ENCODE measurements around the gene ATP8A2.

The ATP8A2 gene

GRCh38 chr13:25992076-25992475, 620.3 kb downstream of the ATP8A2 start:
- no peak overlapping the region for H3K27ac ChIP-seq (ENCODE audit: poor library complexity, severe bottlenecking)
- ATAC-seq (ENCODE audit: low read depth): no peak
- no peaks in the 10 kb centered on the region for H3K9me3 ChIP-seq (ENCODE audit: severe bottlenecking)
- TF ChIP-seq CTCF (IDR thresholded peaks at IDR 0.05; ENCODE audit: poor library complexity, severe bottlenecking): no peak
- H3K4me3 ChIP-seq (ENCODE audit: severe bottlenecking): no peak overlapping the region
- DNase-seq (ENCODE audit: low spot score): no peak
- no peaks in the 10 kb centered on the region for H3K27me3 ChIP-seq (ENCODE audit: insufficient read depth, poor library complexity, severe bottlenecking)
- H3K4me1 ChIP-seq (ENCODE audit: insufficient read depth, poor library complexity, severe bottlenecking): no peaks in the 10 kb centered on the region
- no peaks in the 10 kb centered on the region for H3K36me3 ChIP-seq (ENCODE audit: low read depth)

- DNase-seq (ENCODE audit: low spot score) (no peak), ATAC-seq (ENCODE audit: low read depth) (no peak)
- Histone ChIP-seq H3K27me3 (ENCODE audit: insufficient read depth, poor library complexity, severe bottlenecking) (no peaks in the 10 kb centered on the region), H3K36me3 (ENCODE audit: low read depth) (no peaks in the 10 kb centered on the region), H3K4me3 (ENCODE audit: severe bottlenecking) (no peak overlapping the region), H3K4me1 (ENCODE audit: insufficient read depth, poor library complexity, severe bottlenecking) (no peaks in the 10 kb centered on the region), H3K9me3 (ENCODE audit: severe bottlenecking) (no peaks in the 10 kb centered on the region), H3K27ac (ENCODE audit: poor library complexity, severe bottlenecking) (no peak overlapping the region)
- no peak for TF ChIP-seq CTCF (IDR thresholded peaks at IDR 0.05; ENCODE audit: poor library complexity, severe bottlenecking)
Observed at GRCh38 chr13:26007261-26008125, 635.7 kb downstream of the ATP8A2 start.

- Histone ChIP-seq H3K9me3 (ENCODE audit: severe bottlenecking) (no peaks in the 10 kb centered on the region), H3K27ac (ENCODE audit: poor library complexity, severe bottlenecking) (no peak overlapping the region), H3K4me3 (ENCODE audit: severe bottlenecking) (no peak overlapping the region), H3K27me3 (ENCODE audit: insufficient read depth, poor library complexity, severe bottlenecking) (no peaks in the 10 kb centered on the region), H3K36me3 (ENCODE audit: low read depth) (no peaks in the 10 kb centered on the region), H3K4me1 (ENCODE audit: insufficient read depth, poor library complexity, severe bottlenecking) (no peaks in the 10 kb centered on the region)
- no peak for DNase-seq (ENCODE audit: low spot score)
- no peak for ATAC-seq (ENCODE audit: low read depth)
- TF ChIP-seq CTCF (IDR thresholded peaks at IDR 0.05; ENCODE audit: poor library complexity, severe bottlenecking): no peak
Observed at GRCh38 chr13:26010487-26011207, 638.9 kb downstream of the ATP8A2 start.

- no peak overlapping the region for H3K27ac ChIP-seq (ENCODE audit: poor library complexity, severe bottlenecking)
- no peak for TF ChIP-seq CTCF (IDR thresholded peaks at IDR 0.05; ENCODE audit: poor library complexity, severe bottlenecking)
- no peaks in the 10 kb centered on the region for H3K27me3 ChIP-seq (ENCODE audit: insufficient read depth, poor library complexity, severe bottlenecking)
- H3K36me3 ChIP-seq (ENCODE audit: low read depth): no peaks in the 10 kb centered on the region
- H3K9me3 ChIP-seq (ENCODE audit: severe bottlenecking): no peaks in the 10 kb centered on the region
- DNase-seq (ENCODE audit: low spot score): no peak
- no peaks in the 10 kb centered on the region for H3K4me1 ChIP-seq (ENCODE audit: insufficient read depth, poor library complexity, severe bottlenecking)
- H3K4me3 ChIP-seq (ENCODE audit: severe bottlenecking): no peak overlapping the region
- ATAC-seq (ENCODE audit: low read depth): no peak
Observed at GRCh38 chr13:26011208-26011573, 639.4 kb downstream of the ATP8A2 start.

Measured in RWPE2 (cell line).